GM18909 (cell line): ENCODE measurements around the gene SLC66A3.

Source experiments
- ATAC-seq: cut with Tn5 transposase; IDR thresholded peaks from one replicate; pipeline ENCODE4 v1.9.1; 2021; ENCODE audit warnings: mild to moderate bottlenecking; ENCODE audit not compliant: unreplicated experiment, poor library complexity

Gene SLC66A3

GRCh38 chr2:11203480-11203879, 48.2 kb downstream of the SLC66A3 start:
- ATAC-seq: no peak

GRCh38 chr2:11208083-11208482, 52.8 kb downstream of the SLC66A3 start:
- ATAC-seq: no peak

- ATAC-seq: no peak
Measured at GRCh38 chr2:11212645-11213044, 57.4 kb downstream of the SLC66A3 start.

GRCh38 chr2:11213090-11213638, 57.9 kb downstream of the SLC66A3 start:
- no peak for ATAC-seq

- ATAC-seq: no peak
Measured at GRCh38 chr2:11213975-11214374, 58.7 kb downstream of the SLC66A3 start.

GRCh38 chr2:11214770-11215169, 59.5 kb downstream of the SLC66A3 start:
- no peak for ATAC-seq

- no peak for ATAC-seq
Measured at GRCh38 chr2:11215407-11215806, 60.1 kb downstream of the SLC66A3 start.

GRCh38 chr2:11220445-11220844, 65.2 kb downstream of the SLC66A3 start:
- ATAC-seq: no peak

GRCh38 chr2:11222845-11223244, 67.6 kb downstream of the SLC66A3 start:
- ATAC-seq: no peak

GRCh38 chr2:11224887-11225286, 69.6 kb downstream of the SLC66A3 start:
- no peak for ATAC-seq

GRCh38 chr2:11227595-11227994, 72.3 kb downstream of the SLC66A3 start:
- ATAC-seq: no peak
